CD14-positive monocyte (primary cell): Measurements from ENCODE around the gene WHAMM. TPM values are rescaled to one million over a fixed set of nuclear protein-coding genes. Genes with fewer than 3 reads are reported as not detected.

Experiments used
- DNase-seq, 3 donors: peaks; one replicate each; pipeline ENCODE4 v3.0.0-alpha.2; 2011 to 2022
- H2AFZ ChIP-seq: 2 replicates; pipeline ENCODE4 v1.6.0; 2012; ENCODE audit warnings: mild to moderate bottlenecking, low read depth, low read length, inconsistent platforms; ENCODE audit not compliant: insufficient read depth, poor library complexity, severe bottlenecking
- H3K27ac ChIP-seq, 2 donors: 1 replicate in 1 of 2; 2 replicates in 1 of 2; pipeline ENCODE4 v1.5.1; 2012 to 2013; ENCODE audit warnings: low read length in 2 of 2, control low read depth in 1 of 2, inconsistent platforms in 1 of 2, low read depth in 1 of 2, mild to moderate bottlenecking in 1 of 2
- H3K27me3 ChIP-seq, 2 donors: one replicate each; pipeline versions ENCODE4 v1.6.0 to v1.6.1; 2011 to 2013; ENCODE audit warnings: low read length in 2 of 2; ENCODE audit not compliant: control insufficient read depth in 2 of 2, insufficient read depth in 2 of 2
- H3K36me3 ChIP-seq, 2 donors: replicated peaks in 1 of 2; 1 replicate in 1 of 2; 2 replicates in 1 of 2; pipeline versions ENCODE4 v1.5.1 to v1.6.1; 2012 to 2013; ENCODE audit warnings: low read length in 2 of 2, control low read depth in 1 of 2, inconsistent platforms in 1 of 2, mild to moderate bottlenecking in 1 of 2; ENCODE audit not compliant: insufficient read depth in 2 of 2, control insufficient read depth in 1 of 2
- H3K4me1 ChIP-seq, 2 donors: 1 replicate in 1 of 2; 2 replicates in 1 of 2; pipeline versions ENCODE4 v1.5.1 to v1.6.1; 2012 to 2013; ENCODE audit warnings: low read length in 2 of 2, control low read depth in 1 of 2, inconsistent platforms in 1 of 2, mild to moderate bottlenecking in 1 of 2, moderate library complexity in 1 of 2; ENCODE audit not compliant: insufficient read depth in 2 of 2, control insufficient read depth in 1 of 2
- H3K4me2 ChIP-seq: replicated peaks from 2 replicates; pipeline ENCODE3; 2012; ENCODE audit warnings: low read length, moderate library complexity, mild to moderate bottlenecking; ENCODE audit not compliant: poor library complexity, severe bottlenecking; ENCODE audit errors: extremely low read depth
- H3K4me3 ChIP-seq, 3 experiments: fragments of 200-600 bp in 1 of 3; sonication (generic) in 1 of 3; replicated peaks in 1 of 3; 1 replicate in 2 of 3; 2 replicates in 1 of 3; pipeline ENCODE4 v1.5.1; 2011 to 2013; ENCODE audit warnings: low read length in 3 of 3, mild to moderate bottlenecking in 3 of 3, control low read depth in 2 of 3, low read depth in 2 of 3, inconsistent platforms in 1 of 3, moderate library complexity in 1 of 3
- H3K79me2 ChIP-seq: 2 replicates; pipeline ENCODE4 v1.6.0; 2012; ENCODE audit warnings: mild to moderate bottlenecking, control low read depth, inconsistent platforms, low read length, moderate library complexity; ENCODE audit not compliant: insufficient read depth
- H3K9ac ChIP-seq: 2 replicates; pipeline ENCODE4 v1.6.0; 2017; ENCODE audit warnings: low read length, mild to moderate bottlenecking; ENCODE audit not compliant: insufficient read depth, poor library complexity, severe bottlenecking
- H3K9me3 ChIP-seq, 2 donors: replicated peaks in 1 of 2; 1 replicate in 1 of 2; 2 replicates in 1 of 2; pipeline versions ENCODE4 v1.5.1 to v1.6.1; 2012 to 2013; ENCODE audit warnings: low read length in 2 of 2, control low read depth in 1 of 2; ENCODE audit not compliant: control insufficient read depth in 1 of 2, insufficient read depth in 1 of 2
- H4K20me1 ChIP-seq: 2 replicates; pipeline ENCODE4 v1.6.0; 2012; ENCODE audit warnings: mild to moderate bottlenecking, low read length, control low read depth, moderate library complexity; ENCODE audit not compliant: insufficient read depth
- H3K27ac Mint-ChIP-seq, 7 donors: one replicate each; pipeline ENCODE4 v1.8.0; 2020; ENCODE audit warnings: mild to moderate bottlenecking in 7 of 7, mixed read lengths in 7 of 7, moderate library complexity in 6 of 7, inconsistent platforms in 2 of 7
- H3K27me3 Mint-ChIP-seq, 3 donors: one replicate each; pipeline ENCODE4 v1.8.0; 2021 to 2022; ENCODE audit warnings: low read depth in 3 of 3, mild to moderate bottlenecking in 3 of 3, mixed read lengths in 3 of 3, moderate library complexity in 3 of 3, inconsistent platforms in 1 of 3
- H3K36me3 Mint-ChIP-seq, 2 donors: one replicate each; pipeline ENCODE4 v1.8.0; 2020; ENCODE audit warnings: mixed read lengths in 2 of 2, inconsistent platforms in 1 of 2, mild to moderate bottlenecking in 1 of 2
- H3K4me1 Mint-ChIP-seq: one replicate; pipeline ENCODE4 v1.8.0; 2020; ENCODE audit warnings: mild to moderate bottlenecking, mixed read lengths
- H3K4me3 Mint-ChIP-seq, 2 donors: one replicate each; pipeline ENCODE4 v1.8.0; 2020; ENCODE audit warnings: mild to moderate bottlenecking in 2 of 2, mixed read lengths in 2 of 2, moderate library complexity in 1 of 2
- H3K9me3 Mint-ChIP-seq, 7 donors: one replicate each; pipeline ENCODE4 v1.8.0; 2020 to 2022; ENCODE audit warnings: mixed read lengths in 7 of 7, mild to moderate bottlenecking in 6 of 7, moderate library complexity in 6 of 7, inconsistent platforms in 2 of 7
- CTCF ChIP-seq: fragments of 200-600 bp; IDR thresholded peaks from one replicate; pipeline ENCODE4 v1.8.0; 2022; ENCODE audit warnings: antibody characterized with exemption, mild to moderate bottlenecking
- WGBS: methylation state at CpG from one replicate; pipeline ENCODE4 v1.1.5; 2013; ENCODE audit warnings: missing lambda C conversion rate; ENCODE audit not compliant: insufficient coverage; 5-methylcytosine and 5-hydroxymethylcytosine counted together
- intact Hi-C, 2 donors: fragments of 100-400 bp; cut with micrococcal nuclease; formaldehyde crosslinking; loops; one replicate each; pipeline versions ENCODE4 v1.15.0 to v1.15.1; 2023
- polyA plus RNA-seq, 3 donors: library from polyadenylated mRNA; depleted of rRNA in 1 of 3; unstranded in 2 of 3; stranded (reverse) in 1 of 3; fragments of 300-500 nt in 2 of 3; fragments of >200 nt in 1 of 3; fragmentation: Illumina TruSeq in 2 of 3; gene quantifications; 1 replicate in 2 of 3; 2 replicates in 1 of 3; pipeline ENCODE4 v1.2.3, GENCODE V29; 2012 to 2021

WHAMM gene
- polyA plus RNA-seq, 3 donors: 0.69 to 7.8 (median 0.92) TPM

- Mint-ChIP-seq H3K36me3 (peaks cover 2 to 3% of the 10 kb centered on the region in 2 donors), H3K4me1 (no peaks in the 10 kb centered on the region), H3K4me3 (no peak overlapping the region), H3K9me3 (peaks cover 0 to 3% (median 0%) of the 10 kb centered on the region in 7 donors), H3K27ac (no peak overlapping the region), H3K27me3 (peaks cover 0 to 2% (median 2%) of the 10 kb centered on the region in 3 donors)
- no peaks in the 10 kb centered on the region for H3K9me3 ChIP-seq
- no peak for TF ChIP-seq CTCF
- DNase-seq: no peak
- WGBS: 100% methylated on average over 1 of the region's 2 CpGs
- no peaks in the 10 kb centered on the region for H3K79me2 ChIP-seq
- no peak overlapping the region for H3K4me2 ChIP-seq
- H3K4me3 ChIP-seq: no peak overlapping the region
- no peaks in the 10 kb centered on the region for H3K27me3 ChIP-seq
- no peaks in the 10 kb centered on the region for H3K36me3 ChIP-seq
- no peaks in the 10 kb centered on the region for H3K4me1 ChIP-seq
- H3K27ac ChIP-seq: no peak overlapping the region
- intact Hi-C loops: no loop called here
- no peaks in the 10 kb centered on the region for H4K20me1 ChIP-seq
- H3K9ac ChIP-seq: no peak overlapping the region
- H2AFZ ChIP-seq: no peak overlapping the region
Measured at GRCh38 chr15:82877825-82878224, 68.4 kb downstream of the WHAMM start.

GRCh38 chr15:82878325-82878724 is 68.9 kb downstream of the WHAMM start:
- H3K36me3 ChIP-seq: no peaks in the 10 kb centered on the region
- H3K4me3 Mint-ChIP-seq: no peak overlapping the region
- no peaks in the 10 kb centered on the region for H3K79me2 ChIP-seq
- H3K4me2 ChIP-seq: no peak overlapping the region
- 100% methylated on average over 3 of the region's 5 CpGs for WGBS
- peaks cover 0 to 3% (median 0%) of the 10 kb centered on the region in 7 donors for H3K9me3 Mint-ChIP-seq
- H3K27ac ChIP-seq: no peak overlapping the region
- intact Hi-C loops: no loop called here
- no peaks in the 10 kb centered on the region for H3K9me3 ChIP-seq
- H3K9ac ChIP-seq: no peak overlapping the region
- H3K27ac Mint-ChIP-seq: peak overlapping the region in 1 of 7 donors; percentile 7
- no peak overlapping the region for H2AFZ ChIP-seq
- H3K27me3 ChIP-seq: no peaks in the 10 kb centered on the region
- DNase-seq: no peak
- no peak overlapping the region for H3K4me3 ChIP-seq
- H4K20me1 ChIP-seq: no peaks in the 10 kb centered on the region
- TF ChIP-seq CTCF: no peak
- peaks cover 2 to 3% of the 10 kb centered on the region in 2 donors for H3K36me3 Mint-ChIP-seq
- no peaks in the 10 kb centered on the region for H3K4me1 Mint-ChIP-seq
- no peaks in the 10 kb centered on the region for H3K4me1 ChIP-seq
- peaks cover 0 to 2% (median 0%) of the 10 kb centered on the region in 3 donors for H3K27me3 Mint-ChIP-seq
